NCI-H146 treated with DMSO at 0.1 percent for 48 hours (cell line): ENCODE data around the gene NUP107.
"Not testable (repeated sequence)": the region's sequence is repeated elsewhere in the genome, so short reads cannot be mapped to it uniquely, and the experiment has no call there.

ENCODE experiments used
- DNase-seq: peaks from one replicate; lab custom pipeline; 2025; ENCODE audit not compliant: unreplicated experiment; lab: John Stamatoyannopoulos, UW

NUP107 gene

GRCh38 chr12:68686595-68687521, at the start of gene NUP107:
Gene NUP107, plus strand, starts transcription at chr12:68686978. Its CDS starts 88 bp downstream, at chr12:68687066.
- DNase-seq: peak; percentile 97

GRCh38 chr12:68637439-68637838, 49.3 kb upstream of the NUP107 start:
- not testable (repeated sequence) for DNase-seq

GRCh38 chr12:68638171-68638570, 48.6 kb upstream of the NUP107 start:
- DNase-seq: no peak

GRCh38 chr12:68638721-68639395, 47.9 kb upstream of the NUP107 start:
- no peak for DNase-seq

- DNase-seq: no peak
Measured at GRCh38 chr12:68639396-68639767, 47.4 kb upstream of the NUP107 start.

GRCh38 chr12:68641138-68641537, 45.6 kb upstream of the NUP107 start:
- no peak for DNase-seq

- DNase-seq: no peak
Measured at GRCh38 chr12:68646484-68646883, 40.3 kb upstream of the NUP107 start.

GRCh38 chr12:68647507-68647906, 39.3 kb upstream of the NUP107 start:
- no peak for DNase-seq

- DNase-seq: no peak
Measured at GRCh38 chr12:68648179-68648578, 38.6 kb upstream of the NUP107 start.

GRCh38 chr12:68665016-68665569, 21.7 kb upstream of the NUP107 start:
- no peak for DNase-seq

- DNase-seq: no peak
Measured at GRCh38 chr12:68667291-68667690, 19.5 kb upstream of the NUP107 start.

GRCh38 chr12:68667896-68668295, 18.9 kb upstream of the NUP107 start:
- DNase-seq: no peak

- DNase-seq: no peak
Measured at GRCh38 chr12:68671179-68671578, 15.6 kb upstream of the NUP107 start.

GRCh38 chr12:68673788-68674187, 13.0 kb upstream of the NUP107 start:
- no peak for DNase-seq

GRCh38 chr12:68674376-68674775, 12.4 kb upstream of the NUP107 start:
- no peak for DNase-seq

GRCh38 chr12:68675101-68675842, 11.5 kb upstream of the NUP107 start:
- no peak for DNase-seq

GRCh38 chr12:68676854-68677253, 9.9 kb upstream of the NUP107 start:
- DNase-seq: not testable (repeated sequence)

GRCh38 chr12:68686262-68686594, 550 bp upstream of the NUP107 start:
- DNase-seq: no peak

- DNase-seq: no peak
Measured at GRCh38 chr12:68695454-68695853, 8.7 kb downstream of the NUP107 start.

GRCh38 chr12:68699486-68699885, 12.7 kb downstream of the NUP107 start:
- no peak for DNase-seq

GRCh38 chr12:68727776-68728175, 41.0 kb downstream of the NUP107 start:
- no peak for DNase-seq
